Ureter (tissue), 1 donor: ENCODE data around the gene ZNF587. TPM values are rescaled to one million over a fixed set of nuclear protein-coding genes. Genes with fewer than 3 reads are reported as not detected.
"Not testable (repeated sequence)": the region's sequence is repeated elsewhere in the genome, so short reads cannot be mapped to it uniquely, and the experiment has no call there.

Experiments used
- DNase-seq: peaks from one replicate; pipeline ENCODE4 v3.0.0-alpha.2; 2020; ENCODE audit warnings: low spot score
- total RNA-seq: library from RNA; stranded (reverse); gene quantifications from one replicate; pipeline ENCODE4 v1.2.4, GENCODE V29; 2023
- donor health status: DM: yes; HTN: yes; CAD: no.

ZNF587 gene
- total RNA-seq = 60.2 TPM

GRCh38 chr19:57849666-57850473 lies at the start of gene ZNF587:
Gene ZNF587 (plus strand): TSS chr19:57849859. CDS start chr19:57850039, 180 bp downstream.
- peak; percentile 78 for DNase-seq

- DNase-seq = no peak
These were observed 49.0 kb upstream of the ZNF587 start for GRCh38 chr19:57800696-57801095.

- no peak for DNase-seq
These were observed 47.4 kb upstream of the ZNF587 start for GRCh38 chr19:57802269-57802668.

- no peak for DNase-seq
These were observed 46.4 kb upstream of the ZNF587 start for GRCh38 chr19:57803265-57803593.

GRCh38 chr19:57803594-57804325 lies 45.9 kb upstream of the ZNF587 start:
- DNase-seq = no peak

GRCh38 chr19:57807541-57807940 lies 42.1 kb upstream of the ZNF587 start:
- DNase-seq = no peak

- not testable (repeated sequence) for DNase-seq
These were observed 39.0 kb upstream of the ZNF587 start for GRCh38 chr19:57810410-57811295.

GRCh38 chr19:57812226-57812625 lies 37.4 kb upstream of the ZNF587 start:
- no peak for DNase-seq

- DNase-seq = not testable (repeated sequence)
These were observed 36.5 kb upstream of the ZNF587 start for GRCh38 chr19:57812975-57813820.

- no peak for DNase-seq
These were observed 35.6 kb upstream of the ZNF587 start for GRCh38 chr19:57813919-57814504.

GRCh38 chr19:57814505-57815246 lies 35.0 kb upstream of the ZNF587 start, which contains the start of gene ZNF552:
Gene ZNF552 (minus strand): TSS chr19:57814913. CDS start chr19:57814743, 170 bp downstream.
- DNase-seq = peak; percentile 88

GRCh38 chr19:57815247-57816075 lies 34.2 kb upstream of the ZNF587 start:
- DNase-seq = no peak

- no peak for DNase-seq
These were observed 33.0 kb upstream of the ZNF587 start for GRCh38 chr19:57816652-57817051.

GRCh38 chr19:57817976-57818375 lies 31.7 kb upstream of the ZNF587 start:
- DNase-seq = no peak

- DNase-seq = no peak
These were observed 31.3 kb upstream of the ZNF587 start for GRCh38 chr19:57818378-57818777.

GRCh38 chr19:57819475-57820148 lies 30.0 kb upstream of the ZNF587 start:
- peak; percentile 86 for DNase-seq

- DNase-seq = no peak
These were observed 29.1 kb upstream of the ZNF587 start for GRCh38 chr19:57820599-57820998.

GRCh38 chr19:57821095-57821494 lies 28.6 kb upstream of the ZNF587 start:
- not testable (repeated sequence) for DNase-seq
